WI38 (cell line): Measurements from ENCODE around the gene CARD19.
"Not testable (repeated sequence)": the region's sequence is repeated elsewhere in the genome, so short reads cannot be mapped to it uniquely, and the experiment has no call there.

Source experiments
- H3K4me3 ChIP-seq: 2 replicates; pipeline ENCODE4 v1.5.1; 2011; ENCODE audit warnings: low read depth, mild to moderate bottlenecking, control low read depth, low read length
- CTCF ChIP-seq: IDR thresholded peaks from 2 replicates; pipeline ENCODE4 v1.5.1; 2012; ENCODE audit warnings: low read depth, mild to moderate bottlenecking, control low read depth, low read length

The CARD19 gene

GRCh38 chr9:93099551-93100275 lies 3.7 kb downstream of the CARD19 start:
- no peak for TF ChIP-seq CTCF
- no peak overlapping the region for H3K4me3 ChIP-seq

DNA sequence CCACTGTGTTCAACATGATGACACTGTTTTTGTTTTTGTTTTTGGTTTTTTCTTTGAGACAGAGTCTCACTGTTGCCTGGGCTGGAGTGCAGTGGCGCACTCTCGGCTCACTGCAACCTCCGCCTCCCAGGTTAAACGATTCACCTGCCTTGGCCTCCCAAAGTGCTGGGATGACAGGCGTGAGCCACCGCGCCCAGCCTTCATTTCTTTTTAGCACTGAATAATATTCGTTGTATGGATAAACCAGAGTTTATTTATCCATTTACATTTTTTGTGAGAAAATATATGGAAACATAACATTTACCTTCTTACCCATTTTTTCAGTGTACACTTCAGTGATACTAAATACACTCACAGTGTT lies 4.2 kb downstream of the CARD19 start:
- TF ChIP-seq CTCF: no peak

DNA sequence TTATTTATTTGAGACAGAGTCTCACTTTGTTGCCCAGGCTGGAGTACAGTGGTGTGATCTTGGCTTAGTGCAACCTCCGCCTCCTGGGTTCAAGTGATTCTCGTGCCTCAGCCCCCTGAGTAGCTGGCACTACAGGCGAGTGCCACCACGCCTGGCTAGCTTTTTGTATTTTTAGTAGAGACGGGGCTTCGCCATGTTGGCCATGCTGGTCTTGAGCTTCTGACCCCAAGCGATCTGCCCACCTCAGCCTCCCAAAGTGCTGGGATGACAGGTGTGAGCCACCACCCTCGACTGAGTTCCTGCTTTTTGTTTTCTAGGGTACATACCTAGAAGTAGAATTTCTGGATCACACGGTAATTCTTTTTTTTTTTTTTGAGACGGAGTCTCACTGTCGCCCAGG lies 5.1 kb downstream of the CARD19 start:
- not testable (repeated sequence) for H3K4me3 ChIP-seq

More for the DNA sequence above, 4.2 kb downstream of the CARD19 start:
- H3K4me3 ChIP-seq: no peak overlapping the region

DNA sequence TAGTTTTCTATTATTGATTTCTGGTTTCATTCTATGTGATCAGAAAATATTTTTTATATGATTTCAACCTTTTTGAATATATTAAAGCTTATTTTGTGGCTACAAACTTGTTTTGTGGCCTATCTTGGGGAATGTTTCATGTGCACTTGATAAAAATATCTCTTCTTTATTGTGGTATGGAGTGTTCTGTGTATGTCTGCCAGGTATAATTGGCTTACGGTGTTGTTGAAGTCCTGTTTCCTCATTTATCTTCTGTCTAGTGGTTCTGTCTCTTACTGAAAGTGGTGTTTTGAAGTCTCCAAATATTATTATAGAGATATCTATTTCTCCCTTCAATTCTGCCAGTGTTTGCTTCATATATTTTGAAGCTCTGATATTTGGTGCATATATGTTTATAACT lies 9.6 kb downstream of the CARD19 start:
- no peak for TF ChIP-seq CTCF
- H3K4me3 ChIP-seq: no peak overlapping the region

DNA sequence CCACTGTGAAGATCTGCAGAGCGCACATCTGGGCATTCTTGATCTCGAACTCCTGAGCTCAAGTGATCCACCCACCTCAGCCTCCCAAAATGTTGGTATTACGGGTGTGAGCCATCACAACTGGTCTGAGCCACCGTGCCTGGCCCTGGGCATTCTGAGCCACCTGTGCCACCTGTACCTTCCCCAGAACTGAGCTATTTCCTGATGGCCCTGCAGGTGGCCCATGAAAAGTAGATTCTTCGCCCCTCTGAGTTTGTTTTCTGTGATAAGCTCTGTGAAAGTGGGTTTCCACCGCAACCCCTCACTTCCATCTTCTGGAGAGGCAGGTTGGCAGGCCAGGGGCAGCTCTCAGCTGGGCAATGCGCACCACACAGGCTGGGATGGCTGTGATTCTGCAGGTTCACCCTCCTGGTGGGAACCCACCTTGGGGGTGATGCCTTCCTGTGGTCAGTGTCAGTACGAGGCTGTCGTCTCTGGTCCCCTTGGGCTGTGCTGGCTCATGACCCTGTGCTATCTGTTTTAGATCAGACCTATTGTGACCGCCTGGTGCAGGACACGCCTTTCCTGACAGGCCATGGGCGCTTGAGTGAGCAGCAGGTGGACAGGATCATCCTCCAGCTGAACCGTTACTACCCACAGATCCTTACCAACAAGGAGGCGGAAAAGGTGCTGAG lies 11.3 kb downstream of the CARD19 start:
- H3K4me3 ChIP-seq: no peak overlapping the region
- TF ChIP-seq CTCF: no peak

GRCh38 chr9:93107825-93108161 lies 11.8 kb downstream of the CARD19 start:
- no peak overlapping the region for H3K4me3 ChIP-seq
- TF ChIP-seq CTCF: no peak

DNA sequence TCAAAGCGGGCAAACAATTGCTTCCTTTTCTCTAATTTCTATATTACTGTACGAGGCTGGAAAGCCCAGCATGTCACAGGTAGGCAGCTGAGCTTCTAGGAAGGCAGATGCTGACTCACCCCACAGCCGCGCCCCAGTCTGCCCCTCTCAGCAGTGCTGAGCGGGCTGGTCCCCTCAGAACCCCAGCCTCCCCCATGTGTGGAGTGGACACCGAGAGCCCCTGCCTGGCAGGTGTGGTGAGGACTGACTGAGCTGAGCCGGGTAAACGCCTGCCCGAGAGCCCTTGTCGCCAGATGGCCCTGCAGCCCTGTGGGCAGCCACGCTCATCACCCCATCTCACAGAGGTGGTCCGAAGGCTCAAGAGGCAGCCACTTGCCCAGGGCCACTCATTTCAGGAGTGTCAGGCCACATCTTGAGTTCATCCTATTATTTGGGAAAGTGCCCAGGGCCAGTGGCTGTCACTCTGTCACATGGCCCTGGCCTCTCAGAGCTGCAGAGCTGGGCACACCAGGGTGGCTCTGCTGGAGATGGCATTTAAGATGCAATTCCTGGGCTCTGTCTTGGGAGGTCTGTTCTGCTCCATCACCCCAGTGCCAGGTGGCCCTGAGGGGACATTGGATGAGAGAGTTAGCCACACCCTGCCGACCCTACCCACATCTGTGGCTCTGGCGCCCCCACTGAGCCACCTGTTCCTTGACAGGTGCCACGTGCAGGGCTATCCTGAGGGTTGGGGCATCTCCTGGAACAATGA lies 12.4 kb downstream of the CARD19 start:
- TF ChIP-seq CTCF: no peak
- no peak overlapping the region for H3K4me3 ChIP-seq
